IPS-NIHi7 (cell line): ENCODE measurements around the gene SPATC1L.

Experiments
- DNase-seq: peaks from one replicate; pipeline ENCODE4 v3.0.0; 2012; ENCODE audit warnings: mixed read lengths; ENCODE audit errors: extremely low spot score

Gene SPATC1L

DNA sequence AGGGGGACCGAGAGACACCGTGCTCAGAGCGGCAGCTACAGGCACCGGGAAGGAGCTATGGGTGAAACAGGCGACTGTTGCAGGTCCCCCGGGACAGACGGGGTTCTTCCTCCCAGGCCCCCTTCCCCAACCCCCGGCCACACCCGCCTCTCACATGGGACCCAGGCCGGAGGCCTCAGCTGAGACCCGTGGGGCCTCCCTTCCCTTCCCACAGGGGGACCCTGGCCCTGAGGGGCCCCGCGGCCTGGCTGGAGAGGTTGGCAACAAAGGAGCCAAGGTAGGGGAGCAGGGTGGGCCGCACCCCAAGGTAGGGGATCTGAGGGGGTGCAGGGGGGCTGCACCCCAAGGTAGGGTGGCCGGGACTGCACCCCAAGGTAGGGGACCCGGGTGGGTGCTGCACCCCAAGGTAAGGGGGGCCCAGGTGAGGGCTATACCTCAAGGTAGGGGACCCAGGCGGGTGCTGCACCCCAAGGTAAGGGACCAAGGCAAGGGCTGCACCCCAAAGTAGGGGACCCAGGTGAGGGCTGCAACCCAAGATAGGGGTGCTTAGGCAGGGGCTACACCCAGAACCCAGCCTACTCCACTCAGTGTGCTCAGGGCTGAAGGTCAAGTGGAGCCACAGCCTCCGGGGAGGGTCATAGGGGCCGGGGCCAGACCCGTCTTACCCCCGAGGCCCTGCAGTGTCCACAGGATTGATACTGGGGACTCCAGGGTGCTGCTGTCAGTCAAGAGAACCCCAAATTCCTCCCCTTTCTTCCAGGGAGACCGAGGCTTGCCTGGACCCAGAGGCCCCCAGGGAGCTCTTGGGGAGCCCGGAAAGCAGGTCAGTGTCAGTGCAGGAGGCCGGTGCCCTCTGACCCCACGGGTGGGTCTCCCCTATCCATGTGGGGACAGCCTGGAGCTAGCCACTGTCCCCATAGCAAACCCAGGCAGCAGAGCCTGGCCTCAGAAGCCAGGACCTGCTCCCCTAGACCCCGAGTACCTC lies 63.7 kb downstream of the SPATC1L start:
- no peak for DNase-seq

DNA sequence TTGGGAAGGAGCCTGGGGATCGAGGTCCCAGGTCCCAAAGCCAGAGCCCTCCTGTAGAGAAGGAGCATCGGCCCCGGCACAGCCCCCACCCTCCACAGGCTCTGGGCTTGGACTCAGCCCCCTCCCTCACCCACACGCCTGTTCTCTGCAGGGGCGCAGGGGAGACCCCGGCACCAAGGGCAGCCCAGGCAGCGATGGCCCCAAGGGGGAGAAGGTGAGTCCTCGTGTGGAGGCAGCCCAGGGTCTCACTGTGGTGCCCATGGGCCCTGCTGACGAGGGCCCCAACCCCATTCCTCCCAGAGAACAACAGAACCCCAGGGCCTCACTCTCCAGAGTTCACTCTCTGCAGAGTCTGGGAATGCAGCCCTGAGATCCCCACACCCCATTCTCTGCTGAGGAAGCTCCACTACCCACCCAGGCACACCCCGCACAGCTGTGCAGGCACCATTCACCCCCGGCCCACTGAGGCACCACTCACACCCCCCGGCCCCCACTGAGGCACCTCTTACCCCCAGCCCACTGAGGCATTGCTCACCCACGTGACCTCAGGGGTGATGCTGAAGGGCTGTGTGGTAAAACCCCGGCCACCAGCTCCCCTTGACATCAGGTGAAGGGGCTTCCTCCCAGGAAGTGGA lies 64.5 kb downstream of the SPATC1L start:
- DNase-seq, result no peak

DNA sequence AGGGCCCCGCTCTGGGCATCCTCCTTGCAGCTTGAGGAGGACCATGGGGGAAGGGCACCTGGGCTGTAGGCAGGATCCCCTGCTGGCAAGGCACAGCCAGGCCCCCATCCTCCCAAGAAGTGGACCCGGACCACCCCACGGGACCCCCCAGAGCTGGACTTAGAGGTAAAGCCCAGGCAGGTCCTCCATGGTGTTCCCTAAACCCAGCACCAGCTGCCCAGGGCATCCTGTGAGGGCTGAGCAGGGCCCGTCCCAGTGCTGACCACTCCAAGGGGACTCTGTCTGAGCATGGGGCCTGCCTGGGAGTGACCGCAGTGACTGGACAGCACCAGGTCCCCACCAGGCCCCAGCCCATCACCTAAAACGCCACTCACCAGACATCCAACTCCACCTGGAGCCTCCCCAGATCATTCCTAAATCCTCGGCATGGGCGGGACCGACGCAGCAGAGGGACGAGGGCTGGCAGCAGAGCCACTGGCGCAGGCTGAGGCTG lies 65.1 kb downstream of the SPATC1L start:
- no peak for DNase-seq

DNA sequence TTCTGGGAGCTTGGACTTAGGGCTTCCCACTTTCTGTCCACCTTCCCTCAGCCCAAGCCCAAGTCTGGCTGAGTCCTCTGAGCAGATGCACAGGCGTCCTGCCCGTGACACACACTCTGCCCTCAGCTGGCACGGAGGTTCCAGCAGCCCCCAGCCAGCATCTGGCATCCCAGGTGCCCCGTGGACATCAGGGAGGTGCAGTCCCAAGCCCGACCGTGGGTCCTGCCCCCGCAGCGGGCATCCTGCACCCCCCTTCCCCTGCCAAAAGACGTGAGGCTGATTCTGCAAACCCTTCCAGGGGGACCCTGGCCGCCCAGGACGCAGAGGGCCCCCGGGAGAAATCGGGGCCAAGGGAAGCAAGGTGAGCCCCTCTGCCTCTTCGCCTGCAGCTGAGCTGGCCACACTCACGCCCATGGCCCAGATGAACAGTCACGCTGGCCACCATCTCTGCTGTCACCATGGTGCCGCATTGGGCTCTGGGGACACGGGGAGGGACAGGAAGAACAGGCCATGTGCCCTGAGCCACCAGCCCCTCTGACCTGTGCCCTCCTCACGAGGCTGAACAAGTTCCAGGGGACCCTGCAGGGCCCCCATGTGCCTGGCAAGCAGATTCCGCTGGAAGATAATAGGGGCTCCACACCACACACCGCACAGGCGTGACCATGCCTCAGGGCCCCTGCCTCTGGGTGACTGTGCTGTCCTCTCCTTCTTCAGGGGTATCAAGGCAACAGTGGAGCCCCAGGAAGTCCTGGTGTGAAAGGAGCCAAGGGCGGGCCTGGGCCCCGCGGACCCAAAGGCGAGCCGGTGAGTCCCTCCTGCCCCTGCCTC lies 65.7 kb downstream of the SPATC1L start:
- DNase-seq, result no peak

DNA sequence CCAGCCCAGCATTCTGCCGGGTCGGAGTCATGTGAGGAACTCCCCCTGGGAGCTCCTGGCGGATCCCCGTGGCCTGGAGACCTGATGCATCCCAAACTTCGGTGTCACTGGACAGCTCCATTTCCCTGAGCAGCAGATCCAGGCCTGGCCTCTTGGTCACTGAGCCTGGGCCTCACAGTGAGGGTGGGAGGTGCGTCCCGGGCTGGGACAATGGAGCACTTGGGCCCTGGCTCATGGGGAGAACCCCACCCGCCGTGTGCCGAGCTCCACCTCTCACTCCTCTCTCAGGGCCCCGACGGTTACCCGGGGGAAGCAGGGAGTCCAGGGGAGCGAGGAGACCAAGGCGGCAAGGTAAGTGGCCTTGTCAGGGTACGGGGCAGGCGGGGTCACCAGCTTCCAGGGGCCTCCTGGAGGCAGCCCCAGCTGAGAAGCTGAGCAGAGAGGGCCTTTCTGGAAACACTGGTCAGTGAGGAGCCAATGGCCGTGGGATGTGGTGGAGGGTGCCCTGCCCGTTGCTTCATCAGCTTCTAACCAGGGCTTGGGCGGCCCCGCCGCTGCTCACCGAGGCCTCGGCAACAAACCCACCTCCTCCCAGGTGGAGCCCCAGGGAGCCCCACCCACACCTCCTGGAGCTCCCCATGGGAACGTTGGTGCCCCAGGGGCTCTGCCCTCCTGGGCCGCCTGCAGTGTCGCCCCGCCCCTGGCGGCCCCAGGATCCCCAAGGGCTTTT lies 66.5 kb downstream of the SPATC1L start:
- no peak for DNase-seq

DNA sequence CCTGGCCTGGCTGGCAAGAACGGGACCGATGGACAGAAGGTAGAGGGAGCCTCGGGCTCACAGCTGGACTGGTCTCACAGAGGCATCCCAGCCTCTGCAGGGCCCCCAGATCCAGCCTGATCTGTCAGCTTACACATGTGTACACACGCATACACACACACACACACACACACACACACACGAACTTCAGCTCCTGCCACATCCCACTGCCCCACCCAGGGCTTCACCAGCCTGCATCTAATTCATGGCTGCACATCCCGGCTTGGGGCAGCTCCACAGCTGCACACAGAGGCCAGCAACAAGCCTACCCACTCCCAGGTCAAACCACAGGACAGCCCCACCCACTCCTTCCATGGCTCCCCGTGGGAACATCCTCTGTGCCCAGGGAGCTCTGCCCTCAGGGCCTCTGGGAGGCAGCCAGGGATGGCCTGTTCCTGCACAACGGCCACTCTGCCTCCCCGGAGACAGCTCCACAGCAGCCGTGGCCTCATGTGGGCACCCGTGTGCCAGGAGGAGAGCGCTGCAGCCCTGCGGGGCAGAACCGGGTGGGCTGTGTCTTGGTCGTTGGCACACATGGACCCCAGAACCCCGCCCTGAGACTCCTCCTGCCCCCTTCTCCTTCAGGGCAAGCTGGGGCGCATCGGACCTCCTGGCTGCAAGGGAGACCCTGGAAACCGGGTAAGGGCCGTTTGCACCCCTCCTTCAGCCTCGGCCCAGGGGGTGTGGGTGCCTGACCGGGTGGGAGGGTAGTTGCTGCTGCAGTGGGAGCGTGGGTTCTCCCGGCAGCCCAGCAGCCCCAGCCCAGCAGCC lies 67.3 kb downstream of the SPATC1L start:
- no peak for DNase-seq

DNA sequence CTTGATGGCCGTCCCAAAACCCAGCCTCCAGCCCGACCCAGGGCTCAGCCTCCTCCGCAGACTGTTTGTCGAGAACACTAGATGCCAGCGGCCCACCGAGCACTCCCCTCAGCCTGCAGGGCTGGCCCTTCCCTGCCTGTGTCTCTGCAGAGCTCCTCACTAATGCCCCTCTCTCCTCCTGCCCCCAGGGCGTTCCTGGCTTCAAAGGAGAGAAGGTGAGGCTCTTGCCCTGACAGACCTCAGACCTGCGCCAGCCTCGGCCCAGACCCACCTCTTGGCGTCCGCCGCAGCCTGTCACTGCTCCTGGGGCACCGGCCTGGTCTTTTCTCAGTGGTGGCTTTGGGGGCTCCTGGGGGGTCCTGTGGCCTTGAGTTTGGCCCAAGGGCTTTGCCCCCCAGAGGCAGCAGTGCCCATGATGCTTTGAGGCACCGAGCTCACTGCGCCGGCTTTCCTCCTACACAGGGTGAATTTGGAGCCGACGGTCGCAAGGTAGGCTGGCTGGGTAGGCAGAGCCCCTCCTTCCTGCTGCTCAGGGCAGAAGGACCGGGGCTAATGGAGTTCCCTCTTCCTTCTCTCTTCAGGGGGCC lies 68.0 kb downstream of the SPATC1L start:
- DNase-seq, result no peak

DNA sequence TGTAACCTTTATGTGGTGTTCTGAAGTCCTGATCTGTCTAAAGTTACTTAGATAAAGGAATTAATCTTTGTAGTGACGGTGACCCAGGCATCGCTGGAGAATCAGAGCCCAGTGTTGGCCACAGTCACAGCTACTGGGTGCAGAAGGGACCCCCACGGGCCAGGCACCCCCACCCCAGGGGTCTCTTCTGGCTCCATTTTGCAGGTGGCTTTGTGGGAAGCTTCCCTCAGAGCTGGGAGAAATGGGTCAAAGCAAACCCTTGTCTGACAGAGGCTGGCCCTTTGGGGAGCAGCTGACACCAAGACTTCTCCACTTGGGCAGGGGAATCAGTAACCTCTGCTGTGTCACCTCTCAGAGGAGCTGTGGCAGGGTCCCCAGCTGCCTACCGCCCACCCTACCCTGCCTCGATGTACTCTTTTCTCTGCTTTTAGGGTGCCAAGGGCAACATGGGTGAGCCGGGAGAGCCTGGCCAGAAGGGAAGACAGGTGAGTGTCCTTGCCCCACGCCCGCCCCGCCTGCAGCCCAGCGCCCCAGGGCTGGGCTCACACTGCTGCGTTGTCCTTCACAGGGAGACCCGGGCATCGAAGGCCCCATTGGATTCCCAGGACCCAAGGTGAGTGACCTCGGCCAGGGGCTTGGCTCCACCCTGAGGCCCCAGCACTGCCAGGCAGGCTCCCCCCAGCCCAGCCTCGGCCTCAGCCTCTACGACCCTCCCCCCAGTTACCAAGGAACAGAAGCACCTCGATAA lies 68.6 kb downstream of the SPATC1L start:
- no peak for DNase-seq

DNA sequence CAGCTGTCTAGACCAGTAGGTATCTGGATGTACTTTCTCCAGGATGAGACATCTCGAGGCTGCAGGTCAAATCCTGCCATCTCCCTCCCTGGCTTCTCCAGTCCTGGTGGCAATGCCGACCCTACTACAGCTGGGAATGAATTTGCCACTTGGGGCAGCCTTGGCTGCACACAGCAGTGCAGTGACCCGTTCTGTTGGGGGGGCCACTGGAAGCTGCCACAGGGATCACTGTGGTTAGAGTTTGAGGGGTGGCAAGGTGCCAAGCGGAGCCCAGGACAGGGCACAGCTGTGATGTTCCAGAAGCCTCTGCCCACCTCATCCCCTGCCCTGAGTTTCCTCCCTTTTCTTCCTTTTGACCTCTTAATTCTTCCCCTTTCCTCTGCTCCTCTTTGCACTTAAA lies 69.3 kb downstream of the SPATC1L start:
- no peak for DNase-seq

DNA sequence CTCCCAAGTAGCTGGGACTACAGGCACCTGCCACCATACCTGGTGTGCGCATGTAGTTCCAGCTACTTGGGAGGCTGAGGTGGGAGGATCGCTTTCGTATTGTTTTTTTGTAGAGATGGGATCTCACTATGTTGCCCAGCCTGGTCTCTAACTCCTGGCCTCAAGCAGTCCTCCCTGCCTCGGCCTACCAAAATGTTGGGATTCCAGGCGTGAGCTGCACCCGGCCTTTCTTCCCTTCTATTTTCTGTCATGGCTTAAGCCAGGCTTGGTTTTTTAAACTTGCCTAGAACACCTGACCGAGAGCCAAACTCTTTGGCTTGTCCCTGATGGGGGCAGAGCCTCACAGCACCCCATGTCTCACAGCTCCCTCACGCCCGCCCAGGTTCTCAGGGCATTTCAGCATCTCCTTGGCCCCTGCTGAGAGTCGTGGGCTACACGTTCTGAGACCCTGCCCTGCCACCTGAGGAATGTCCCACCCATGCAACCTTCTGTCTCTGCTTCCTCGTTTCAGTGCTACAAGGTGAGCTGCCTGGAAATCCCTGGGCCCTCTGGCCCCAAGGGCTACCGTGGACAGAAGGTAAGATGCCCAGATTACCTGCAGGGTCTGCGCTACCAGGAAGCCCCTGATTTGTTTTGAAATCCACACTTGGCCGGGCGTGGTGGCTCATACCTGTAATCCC lies 70.6 kb downstream of the SPATC1L start:
- no peak for DNase-seq

DNA sequence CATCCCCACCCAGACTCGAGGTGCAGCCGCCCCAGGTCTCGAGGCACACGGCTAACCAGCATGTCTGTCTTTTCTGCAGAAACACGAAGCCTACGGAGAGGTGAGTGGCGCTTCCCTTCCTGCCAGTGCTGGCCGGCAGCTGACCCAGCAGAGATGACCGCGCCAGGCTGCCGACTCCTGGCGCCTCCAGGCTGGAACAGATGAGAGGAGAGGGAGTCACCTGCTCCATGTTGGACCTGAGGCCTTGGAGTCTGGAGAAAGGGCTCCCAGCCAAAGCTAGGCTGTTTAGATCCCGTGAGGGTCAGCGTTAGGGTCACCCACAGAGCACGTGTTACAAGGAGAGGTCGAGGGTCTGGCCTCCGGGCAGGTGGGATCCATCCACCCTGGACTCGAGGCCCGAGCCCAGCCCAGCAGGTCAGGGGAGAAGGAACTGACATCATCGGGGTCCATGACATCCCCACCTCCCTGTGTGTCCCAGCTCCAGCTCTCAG lies 71.5 kb downstream of the SPATC1L start:
- no peak for DNase-seq

DNA sequence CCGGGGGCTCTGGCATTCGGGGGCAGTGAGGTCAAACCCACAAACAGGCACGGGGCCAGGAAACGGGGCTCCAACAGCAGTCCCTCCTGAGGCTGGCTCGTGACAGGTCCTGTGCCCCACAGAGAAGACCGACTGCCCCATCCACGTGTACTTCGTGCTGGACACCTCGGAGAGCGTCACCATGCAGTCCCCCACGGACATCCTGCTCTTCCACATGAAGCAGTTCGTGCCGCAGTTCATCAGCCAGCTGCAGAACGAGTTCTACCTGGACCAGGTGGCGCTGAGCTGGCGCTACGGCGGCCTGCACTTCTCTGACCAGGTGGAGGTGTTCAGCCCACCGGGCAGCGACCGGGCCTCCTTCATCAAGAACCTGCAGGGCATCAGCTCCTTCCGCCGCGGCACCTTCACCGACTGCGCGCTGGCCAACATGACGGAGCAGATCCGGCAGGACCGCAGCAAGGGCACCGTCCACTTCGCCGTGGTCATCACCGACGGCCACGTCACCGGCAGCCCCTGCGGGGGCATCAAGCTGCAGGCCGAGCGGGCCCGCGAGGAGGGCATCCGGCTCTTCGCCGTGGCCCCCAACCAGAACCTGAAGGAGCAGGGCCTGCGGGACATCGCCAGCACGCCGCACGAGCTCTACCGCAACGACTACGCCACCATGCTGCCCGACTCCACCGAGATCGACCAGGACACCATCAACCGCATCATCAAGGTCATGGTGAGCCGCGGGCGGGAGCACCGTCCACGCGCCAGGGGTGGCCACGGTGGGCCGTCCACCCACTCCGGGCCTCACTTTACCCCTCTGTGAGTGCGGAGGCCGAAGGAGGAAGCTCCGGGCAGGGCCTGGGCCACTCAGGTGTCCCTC lies 72.2 kb downstream of the SPATC1L start:
- DNase-seq, result no peak

DNA sequence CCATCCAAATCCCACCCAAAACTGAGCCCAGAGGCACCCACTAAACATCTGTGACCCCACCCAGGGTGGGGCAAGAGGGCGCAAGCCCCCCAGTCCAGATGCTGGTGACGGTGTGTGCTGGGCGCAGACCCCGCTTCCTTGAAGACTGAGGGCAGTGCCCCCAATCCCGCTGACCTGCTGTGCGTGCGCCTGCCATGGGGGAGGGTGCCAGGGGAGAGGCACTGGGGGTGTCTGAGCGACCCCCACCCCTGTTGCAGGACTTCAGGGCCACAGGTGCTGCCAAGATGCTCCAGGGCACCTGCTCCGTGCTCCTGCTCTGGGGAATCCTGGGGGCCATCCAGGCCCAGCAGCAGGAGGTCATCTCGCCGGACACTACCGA lies 73.1 kb downstream of the SPATC1L start:
- no peak for DNase-seq
